ENCODE measurements around the gene PLCL1.

The PLCL1 gene

DNA sequence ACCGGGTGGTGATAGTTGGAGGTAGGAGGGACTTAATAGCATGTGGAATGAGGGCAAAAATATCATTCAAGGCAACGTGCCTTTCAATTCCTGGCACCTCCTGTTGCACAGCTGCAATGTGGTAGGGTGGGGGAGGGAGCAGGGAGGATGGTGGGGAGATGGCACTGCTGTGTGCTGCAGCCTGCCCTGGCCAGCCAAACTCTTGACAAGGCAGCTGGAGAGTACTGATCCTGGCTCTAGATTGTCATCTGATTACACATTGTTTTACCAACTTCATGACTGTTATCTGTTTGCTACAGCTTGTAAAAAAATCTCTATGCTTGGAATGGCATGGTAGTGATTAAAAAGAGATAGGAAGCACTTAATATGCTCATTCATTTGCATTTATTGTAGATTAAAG lies 47.7 kb downstream of the PLCL1 start:
- DNase-seq (ENCODE audit: extremely low read depth in 1 of 2, low read depth in 1 of 2), result no peak

DNA sequence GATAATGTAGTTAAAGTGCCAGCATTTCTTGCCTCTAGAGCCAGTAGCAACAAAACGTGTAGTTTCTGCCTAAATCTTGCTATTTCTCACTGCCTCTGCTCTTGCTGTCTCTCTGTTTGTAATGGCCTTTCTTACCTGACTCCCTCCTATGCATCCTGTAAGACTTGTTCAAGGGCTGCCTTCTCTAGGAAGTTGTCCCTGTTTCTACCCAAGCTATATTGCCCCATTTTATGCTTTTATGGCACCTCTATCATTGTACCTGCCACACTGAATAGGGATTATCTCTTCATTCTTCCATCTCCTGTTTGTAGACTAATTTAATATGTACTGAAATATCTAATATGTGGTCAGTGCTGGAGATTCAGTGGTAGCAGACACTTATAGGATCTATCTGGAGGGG lies 49.2 kb downstream of the PLCL1 start:
- DNase-seq (ENCODE audit: extremely low read depth in 1 of 2, low read depth in 1 of 2), result no peak

- DNase-seq (ENCODE audit: extremely low read depth in 1 of 2, low read depth in 1 of 2), result no peak
Observed at GRCh38 chr2:197857476-197858107, 53.2 kb downstream of the PLCL1 start.

- no peak for DNase-seq (ENCODE audit: extremely low read depth in 1 of 2, low read depth in 1 of 2)
Observed at GRCh38 chr2:197858607-197859140, 54.3 kb downstream of the PLCL1 start.

- no peak for DNase-seq (ENCODE audit: extremely low read depth in 1 of 2, low read depth in 1 of 2)
Observed at GRCh38 chr2:197862246-197862955, 58.0 kb downstream of the PLCL1 start.

GRCh38 chr2:197863744-197864143 lies 59.4 kb downstream of the PLCL1 start:
- DNase-seq (ENCODE audit: extremely low read depth in 1 of 2, low read depth in 1 of 2), result no peak

DNA sequence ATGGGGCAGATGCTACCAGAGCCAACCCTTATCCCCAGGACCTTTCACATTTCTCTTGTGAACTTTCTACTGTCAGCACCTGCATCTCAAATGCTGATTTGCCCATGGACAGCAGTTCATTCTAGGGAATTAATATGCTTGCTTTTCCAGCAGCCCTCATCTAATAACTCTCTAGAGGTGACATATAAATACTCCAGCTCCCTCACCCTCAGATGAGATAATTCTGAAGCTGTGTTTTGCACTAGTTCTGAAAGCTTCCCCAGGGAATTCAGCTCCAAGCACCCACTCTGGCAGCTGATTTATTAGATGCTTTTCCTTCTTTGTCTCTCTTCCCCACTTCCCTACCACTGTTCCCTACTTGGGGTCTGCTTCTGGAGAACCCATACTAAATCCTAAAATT lies 62.1 kb downstream of the PLCL1 start:
- DNase-seq (ENCODE audit: extremely low read depth in 1 of 2, low read depth in 1 of 2), result no peak

DNA sequence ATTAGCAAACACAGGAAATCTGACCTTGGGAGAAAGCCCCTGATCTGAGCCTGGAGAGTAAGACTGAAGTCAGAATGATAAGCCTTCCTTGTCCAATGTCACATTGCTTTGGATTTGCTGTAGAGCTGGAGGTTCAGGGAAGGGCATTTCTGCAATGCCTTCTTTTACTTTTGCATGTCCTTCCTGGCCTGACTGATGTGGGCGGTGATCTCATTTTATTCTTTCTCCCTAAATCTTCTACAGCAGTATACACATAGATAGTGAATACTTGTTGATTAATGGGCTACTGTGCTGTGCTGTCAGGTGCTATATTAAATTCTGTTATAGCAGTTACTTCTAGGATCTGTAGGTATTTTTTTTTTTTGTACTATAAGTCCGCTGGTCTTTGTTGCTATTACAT lies 62.6 kb downstream of the PLCL1 start:
- no peak for DNase-seq (ENCODE audit: extremely low read depth in 1 of 2, low read depth in 1 of 2)

DNA sequence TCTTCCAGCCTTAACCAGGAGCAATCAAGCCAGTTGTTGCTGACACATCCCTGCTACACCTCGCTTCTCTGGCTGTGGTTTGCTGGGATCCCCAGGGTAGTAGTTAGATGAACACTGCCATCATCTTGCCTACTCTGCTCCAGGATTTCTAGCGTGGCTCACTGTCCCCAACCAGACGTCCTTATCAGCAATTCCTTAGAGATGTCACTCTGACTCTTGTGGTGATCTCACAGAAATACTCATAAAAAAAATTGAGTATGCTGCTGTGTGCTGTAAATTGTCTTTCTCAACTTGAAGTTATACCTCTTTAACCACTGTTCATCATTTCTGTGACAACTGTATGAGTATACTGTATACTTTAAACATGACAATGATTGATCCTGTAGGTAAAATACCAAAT lies 63.2 kb downstream of the PLCL1 start:
- DNase-seq (ENCODE audit: extremely low read depth in 1 of 2, low read depth in 1 of 2), result no peak

GRCh38 chr2:197868206-197868605 lies 63.8 kb downstream of the PLCL1 start:
- no peak for DNase-seq (ENCODE audit: extremely low read depth in 1 of 2, low read depth in 1 of 2)

DNA sequence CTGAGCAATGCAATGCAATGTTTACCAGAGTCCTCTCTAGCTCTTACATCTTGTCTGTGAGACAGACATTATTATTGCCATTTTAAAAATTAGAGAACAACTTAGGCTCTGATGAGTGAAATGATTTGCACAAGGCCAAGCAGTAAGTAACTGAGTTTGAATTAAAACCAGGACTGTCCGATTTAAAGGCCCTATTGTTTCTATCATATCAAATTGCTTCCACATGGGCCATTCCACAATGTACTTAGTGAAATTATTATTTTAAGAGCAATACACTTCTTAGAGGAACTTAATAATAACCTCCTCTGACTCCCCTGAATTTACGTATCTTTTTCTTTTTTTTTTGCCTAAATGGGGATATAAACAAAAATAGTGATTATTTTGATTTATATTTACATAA lies 64.6 kb downstream of the PLCL1 start:
- no peak for DNase-seq (ENCODE audit: extremely low read depth in 1 of 2, low read depth in 1 of 2)

- DNase-seq (ENCODE audit: extremely low read depth in 1 of 2, low read depth in 1 of 2), result no peak
Observed at GRCh38 chr2:197869501-197870111, 65.2 kb downstream of the PLCL1 start.

- no peak for DNase-seq (ENCODE audit: extremely low read depth in 1 of 2, low read depth in 1 of 2)
Observed at GRCh38 chr2:197870137-197870536, 65.7 kb downstream of the PLCL1 start.

DNA sequence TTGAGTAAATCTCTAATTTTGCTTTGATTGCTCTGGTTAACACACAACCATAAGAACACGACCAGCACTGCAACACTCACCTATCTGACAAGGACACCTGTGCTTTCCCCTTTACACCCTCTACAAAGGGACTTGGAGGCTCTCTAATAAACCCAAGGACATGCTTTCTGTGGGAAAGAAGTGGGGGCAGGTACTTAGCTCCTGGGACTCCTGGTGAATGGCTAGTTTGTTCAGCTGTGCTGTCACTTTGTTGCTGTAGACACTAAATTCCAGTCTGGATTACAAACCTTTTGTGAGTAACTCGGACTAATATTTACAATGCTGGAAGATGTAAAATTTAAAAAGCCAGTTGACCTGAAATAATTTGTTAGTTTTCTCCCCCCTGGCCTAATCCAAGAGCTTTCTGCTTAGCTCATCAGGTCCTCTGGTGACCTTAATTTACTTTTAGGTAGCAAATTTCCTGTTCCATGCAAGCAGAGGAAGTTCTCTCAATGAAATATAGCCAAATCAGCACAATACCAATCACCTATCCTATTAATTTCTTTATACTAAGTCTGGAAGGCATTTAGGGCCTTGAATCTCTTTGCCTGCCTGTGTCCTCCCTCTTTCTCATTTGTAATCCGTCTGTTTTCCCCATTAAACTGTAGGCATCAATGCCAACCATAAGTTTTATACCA lies 67.5 kb downstream of the PLCL1 start:
- DNase-seq (ENCODE audit: extremely low read depth in 1 of 2, low read depth in 1 of 2), result no peak

DNA sequence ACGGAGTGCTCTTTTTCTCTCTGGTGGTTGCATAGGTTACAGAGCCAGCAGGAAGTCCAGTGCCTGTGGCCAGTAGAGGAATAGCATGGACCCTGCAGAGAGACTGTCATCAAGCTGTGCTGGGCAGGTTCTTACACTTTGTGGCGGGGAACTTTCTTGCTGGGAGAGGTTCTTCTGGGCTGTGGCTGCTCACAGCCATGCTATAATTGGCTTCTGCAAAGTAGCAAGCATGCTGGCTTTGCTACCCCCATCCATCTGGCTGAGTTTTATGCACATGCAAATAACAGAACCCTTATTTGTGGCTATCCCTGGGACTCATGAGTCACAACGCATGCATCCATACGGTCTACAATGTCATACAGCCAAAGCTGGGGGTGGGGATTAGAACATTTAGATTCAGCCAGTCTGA lies 68.9 kb downstream of the PLCL1 start:
- DNase-seq (ENCODE audit: extremely low read depth in 1 of 2, low read depth in 1 of 2), result no peak

DNA sequence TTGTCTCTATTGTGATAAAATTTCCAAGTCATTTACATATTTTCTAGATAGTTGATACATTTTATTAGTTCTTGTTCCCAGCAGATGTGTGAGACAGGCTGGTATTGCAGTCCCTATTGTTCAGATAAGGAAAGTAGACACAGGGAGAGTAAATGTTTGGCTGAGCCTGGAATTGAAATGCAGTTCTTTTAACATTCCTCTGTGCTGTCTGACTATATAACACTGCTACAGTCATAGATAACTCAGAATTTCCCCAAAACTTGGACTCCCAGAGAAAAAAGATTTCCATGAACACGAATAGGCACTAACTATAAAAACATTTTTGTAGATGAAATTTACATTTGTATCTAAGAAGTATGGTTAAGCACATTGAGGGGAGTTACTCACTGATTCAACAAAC lies 71.4 kb downstream of the PLCL1 start:
- no peak for DNase-seq (ENCODE audit: extremely low read depth in 1 of 2, low read depth in 1 of 2)

DNA sequence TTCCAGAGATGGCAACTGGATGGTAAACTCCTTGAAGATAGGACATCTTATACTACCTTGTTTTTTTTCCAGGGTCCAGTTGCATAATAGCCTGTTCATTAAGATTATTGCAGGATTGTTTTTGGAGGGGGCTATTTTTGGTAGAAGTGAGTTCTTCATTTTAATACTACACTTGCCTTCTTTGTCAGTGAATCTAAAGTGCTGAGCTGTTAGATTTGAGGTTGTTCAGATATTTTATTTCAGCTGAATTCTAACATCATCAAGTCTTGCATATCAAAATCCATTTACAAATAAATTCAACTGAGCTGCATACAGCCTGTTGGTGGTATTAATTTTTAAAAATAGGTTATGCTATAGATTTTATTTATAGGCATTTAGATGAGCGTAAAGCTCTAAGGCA lies 72.1 kb downstream of the PLCL1 start:
- no peak for DNase-seq (ENCODE audit: extremely low read depth in 1 of 2, low read depth in 1 of 2)

DNA sequence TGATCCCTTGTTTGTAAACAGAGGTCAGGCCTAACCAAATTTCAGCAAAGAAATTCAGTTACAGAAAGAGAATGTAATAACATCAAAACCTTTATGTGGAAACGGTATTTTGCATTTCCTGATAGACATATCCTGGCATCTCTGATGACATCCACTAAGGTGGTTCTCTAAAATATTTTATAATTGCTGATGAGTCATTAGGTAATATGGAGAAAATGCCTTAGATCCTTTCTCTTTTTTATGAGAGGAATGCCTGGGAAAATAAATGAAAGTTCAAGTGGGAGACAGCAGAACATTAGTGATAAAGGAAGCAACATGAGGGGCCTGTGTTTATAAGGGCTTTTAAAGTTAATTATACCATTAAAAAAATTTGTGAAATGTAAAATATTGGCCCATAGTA lies 72.6 kb downstream of the PLCL1 start:
- DNase-seq (ENCODE audit: extremely low read depth in 1 of 2, low read depth in 1 of 2), result no peak

GRCh38 chr2:197878792-197879191 lies 74.4 kb downstream of the PLCL1 start:
- no peak for DNase-seq (ENCODE audit: extremely low read depth in 1 of 2, low read depth in 1 of 2)

- no peak for DNase-seq (ENCODE audit: extremely low read depth in 1 of 2, low read depth in 1 of 2)
Observed at GRCh38 chr2:197879812-197880408, 75.5 kb downstream of the PLCL1 start.

- DNase-seq (ENCODE audit: extremely low read depth in 1 of 2, low read depth in 1 of 2), result no peak
Observed at GRCh38 chr2:197883354-197884032, 79.1 kb downstream of the PLCL1 start.

Measured in stimulated activated CD8-positive, alpha-beta memory T cell treated with anti-CD3 and anti-CD28 coated beads, Interleukin-7, amount 100 ng/mL, for 48 hours (primary cell).